Left ventricle myocardium inferior (tissue), 1 donor: Measurements from ENCODE around the gene MANEAL. TPM values are rescaled to one million over a fixed set of nuclear protein-coding genes. Genes with fewer than 3 reads are reported as not detected.

Experiments
- DNase-seq: peaks from one replicate; pipeline ENCODE4 v3.0.0-alpha.2; 2020
- H3K27ac ChIP-seq: fragments of 200-600 bp; replicated peaks from 2 replicates; pipeline ENCODE4 v1.8.0; 2021
- H3K27me3 ChIP-seq: fragments of 200-600 bp; 2 replicates; pipeline ENCODE4 v1.8.0; 2021; ENCODE audit warnings: low read depth
- H3K36me3 ChIP-seq: fragments of 200-600 bp; 2 replicates; pipeline ENCODE4 v1.8.0; 2021
- H3K4me1 ChIP-seq: fragments of 200-600 bp; 2 replicates; pipeline ENCODE4 v1.8.0; 2021
- H3K4me3 ChIP-seq: fragments of 200-600 bp; 2 replicates; pipeline ENCODE4 v1.8.0; 2021; ENCODE audit warnings: mild to moderate bottlenecking, moderate library complexity
- H3K9me3 ChIP-seq: fragments of 200-600 bp; replicated peaks from 2 replicates; pipeline ENCODE4 v1.8.0; 2021
- CTCF ChIP-seq: fragments of 200-600 bp; IDR thresholded peaks from 2 replicates; pipeline ENCODE4 v1.8.0; 2021; ENCODE audit warnings: antibody characterized with exemption, mild to moderate bottlenecking, borderline replicate concordance
- intact Hi-C: fragments of 100-400 bp; cut with micrococcal nuclease; formaldehyde crosslinking; loops from one replicate; pipeline ENCODE4 v1.11.0; 2022
- total RNA-seq: library from RNA; stranded (reverse); fragmentation: NEBNext Ultra II Directional; extraction: Animal tissue kit (Norgen Biotek cat#: 25700); gene quantifications from one replicate; pipeline ENCODE4 v1.2.1, GENCODE V29; 2021
- donor health status: DM: no; HTN: yes; CAD: no; lungs with severe emphysema.

The MANEAL gene
- total RNA-seq, 1 donor from 2014 or later = 1.9 TPM

- H3K27me3 ChIP-seq = no peaks in the 10 kb centered on the region
- DNase-seq = peak; percentile 96
- peak within 1 kb of the TSS; percentile 98 for H3K27ac ChIP-seq
- intact Hi-C loops = no loop called here
- no peak for TF ChIP-seq CTCF
- peaks cover 50% of the 10 kb centered on the region for H3K4me1 ChIP-seq
- H3K4me3 ChIP-seq = peak within 1 kb of the TSS; percentile 88
- no peaks in the 10 kb centered on the region for H3K9me3 ChIP-seq
- H3K36me3 ChIP-seq = peaks cover 40% of the 10 kb centered on the region
Measured at GRCh38 chr1:37807555-37808368, 14.1 kb downstream of the MANEAL start, which contains the start of the genes C1orf122 and YRDC. Gene C1orf122 (plus strand): TSS chr1:37807790. CDS start chr1:37808405, 615 bp downstream. Gene YRDC (minus strand): TSS chr1:37808208. CDS start chr1:37808180, 28 bp downstream.

GRCh38 chr1:37808369-37809319, 15.0 kb downstream of the MANEAL start:
- no peak for TF ChIP-seq CTCF
- peak; percentile 63 for DNase-seq
- peaks cover 31% of the 10 kb centered on the region for H3K36me3 ChIP-seq
- intact Hi-C loops = no loop called here
- peaks cover 50% of the 10 kb centered on the region for H3K4me1 ChIP-seq
- H3K27me3 ChIP-seq = no peaks in the 10 kb centered on the region
- H3K4me3 ChIP-seq = peak overlapping the region; percentile 88
- H3K27ac ChIP-seq = peak overlapping the region; percentile 98
- H3K9me3 ChIP-seq = no peaks in the 10 kb centered on the region

- intact Hi-C loops = no loop called here
- Histone ChIP-seq H3K4me1 (peaks cover 50% of the 10 kb centered on the region), H3K27ac (peak overlapping the region; percentile 98)
Measured at GRCh38 chr1:37809942-37810341, 16.3 kb downstream of the MANEAL start.

GRCh38 chr1:37811027-37811655, 17.5 kb downstream of the MANEAL start:
- H3K27ac ChIP-seq = no peak overlapping the region
- H3K4me1 ChIP-seq = peaks cover 48% of the 10 kb centered on the region
- peaks cover 25% of the 10 kb centered on the region for H3K36me3 ChIP-seq
- TF ChIP-seq CTCF = peak; percentile 83
- DNase-seq = peak; percentile 48
- no peaks in the 10 kb centered on the region for H3K27me3 ChIP-seq
- H3K9me3 ChIP-seq = no peaks in the 10 kb centered on the region
- no peak overlapping the region for H3K4me3 ChIP-seq
- intact Hi-C loops = no loop called here

More at GRCh38 chr1:37809942-37810341, 16.3 kb downstream of the MANEAL start:
- Histone ChIP-seq H3K9me3 (no peaks in the 10 kb centered on the region), H3K36me3 (peaks cover 26% of the 10 kb centered on the region), H3K27me3 (no peaks in the 10 kb centered on the region), H3K4me3 (no peak overlapping the region)
- DNase-seq = no peak
- TF ChIP-seq CTCF = no peak
